Neural cell (in vitro differentiated cells): Measurements from ENCODE around the gene PLN. TPM values are rescaled to one million over a fixed set of nuclear protein-coding genes. Genes with fewer than 3 reads are reported as not detected.

Experiments
- H2AFZ ChIP-seq: fragments of 200-600, 300-800 bp; sonication (generic), shearing (Covaris generic); 2 replicates; pipeline ENCODE4 v1.6.0; 2014; ENCODE audit warnings: low read depth, mild to moderate bottlenecking, antibody characterized with exemption, low read length, moderate library complexity
- H3F3A ChIP-seq: fragments of 200-600 bp; shearing (Covaris generic); 2 replicates; pipeline ENCODE4 v1.6.1; 2016; ENCODE audit warnings: mild to moderate bottlenecking, moderate library complexity, mixed read lengths, antibody characterized with exemption, low read length; ENCODE audit not compliant: insufficient read depth, poor library complexity, severe bottlenecking
- H3K27ac ChIP-seq: fragments of 200-600, 300-800 bp; sonication (generic), shearing (Covaris generic); 2 replicates; pipeline ENCODE4 v1.5.1; 2014; ENCODE audit warnings: mild to moderate bottlenecking, low read length, moderate library complexity
- H3K27me3 ChIP-seq: fragments of 300-800, 200-600 bp; sonication (generic), shearing (Covaris generic); 2 replicates; pipeline ENCODE4 v1.6.0; 2014; ENCODE audit warnings: mild to moderate bottlenecking, low read depth, low read length, moderate library complexity; ENCODE audit not compliant: insufficient read depth
- H3K36me3 ChIP-seq: fragments of 300-800, 200-600 bp; sonication (generic), shearing (Covaris generic); 2 replicates; pipeline ENCODE4 v1.5.1; 2014; ENCODE audit warnings: mild to moderate bottlenecking, antibody characterized with exemption, low read length, moderate library complexity; ENCODE audit not compliant: insufficient read depth
- H3K4me2 ChIP-seq: fragments of 300-800, 200-600 bp; sonication (generic), shearing (Covaris generic); 2 replicates; pipeline ENCODE4 v1.6.0; 2014; ENCODE audit warnings: mild to moderate bottlenecking, low read length
- H3K4me3 ChIP-seq: fragments of 300-800, 200-600 bp; sonication (generic), shearing (Covaris generic); 2 replicates; pipeline ENCODE4 v1.5.1; 2014; ENCODE audit warnings: mild to moderate bottlenecking, low read length, moderate library complexity
- H3K79me2 ChIP-seq: fragments of 200-600 bp; shearing (Covaris generic); replicated peaks from 2 replicates; pipeline ENCODE4 v1.6.0; 2014; ENCODE audit warnings: mild to moderate bottlenecking, low read length, moderate library complexity; ENCODE audit not compliant: insufficient read depth
- H3K9ac ChIP-seq: fragments of 300-800, 200-600 bp; sonication (generic), shearing (Covaris generic); 2 replicates; pipeline ENCODE4 v1.6.1; 2016; ENCODE audit warnings: mild to moderate bottlenecking, low read length, mixed read lengths
- H3K9me2 ChIP-seq: fragments of 200-600 bp; shearing (Covaris generic); 2 replicates; pipeline ENCODE4 v1.6.1; 2016; ENCODE audit warnings: mild to moderate bottlenecking, low read length, mixed read lengths; ENCODE audit not compliant: insufficient read depth
- H3K9me3 ChIP-seq: fragments of 200-600, 300-800 bp; sonication (generic), shearing (Covaris generic); 2 replicates; pipeline ENCODE4 v1.6.1; 2016; ENCODE audit warnings: mild to moderate bottlenecking, mixed run types, low read length, moderate library complexity, mixed read lengths
- H4K20me1 ChIP-seq: fragments of 200-600 bp; shearing (Covaris generic); 2 replicates; pipeline ENCODE4 v1.6.1; 2016; ENCODE audit warnings: mild to moderate bottlenecking, mixed run types; ENCODE audit not compliant: insufficient read depth
- CTCF ChIP-seq: fragments of 450-650 bp; IDR thresholded peaks from 2 replicates; pipeline ENCODE4 v1.5.1; 2014; ENCODE audit warnings: antibody characterized with exemption, mild to moderate bottlenecking, moderate library complexity; ENCODE audit not compliant: poor library complexity, severe bottlenecking
- EP300 ChIP-seq: fragments of 450-650 bp; conservative IDR thresholded peaks from 2 replicates; pipeline ENCODE4 v1.6.1; 2014; ENCODE audit warnings: antibody characterized with exemption, mild to moderate bottlenecking, moderate library complexity; ENCODE audit not compliant: poor library complexity, severe bottlenecking
- EZH2 ChIP-seq: fragments of 200-600, 300-800 bp; shearing (Covaris generic), sonication (generic); IDR thresholded peaks from 2 replicates; pipeline ENCODE4 v1.6.1; 2014; ENCODE audit warnings: antibody characterized with exemption, low read length, borderline replicate concordance, mild to moderate bottlenecking; ENCODE audit not compliant: insufficient read depth, poor library complexity, severe bottlenecking
- MXI1 ChIP-seq: fragments of 450-650 bp; conservative IDR thresholded peaks from 2 replicates; pipeline ENCODE4 v1.6.1; 2014; ENCODE audit warnings: antibody characterized with exemption, mild to moderate bottlenecking; ENCODE audit not compliant: poor library complexity, severe bottlenecking
- POLR2AphosphoS5 ChIP-seq: IDR thresholded peaks from 2 replicates; pipeline ENCODE4 v1.6.1; 2012
- RAD21 ChIP-seq: fragments of 450-650 bp; conservative IDR thresholded peaks from 2 replicates; pipeline ENCODE4 v1.6.1; 2014; ENCODE audit warnings: antibody characterized with exemption, mild to moderate bottlenecking, moderate library complexity
- REST ChIP-seq: IDR thresholded peaks from 2 replicates; pipeline ENCODE4 v1.6.1; 2012; ENCODE audit warnings: borderline replicate concordance
- SMC3 ChIP-seq: fragments of 450-650 bp; conservative IDR thresholded peaks from 2 replicates; pipeline ENCODE4 v1.6.1; 2014; ENCODE audit warnings: antibody characterized with exemption, mild to moderate bottlenecking, moderate library complexity; ENCODE audit not compliant: poor library complexity
- TAF1 ChIP-seq: IDR thresholded peaks from 2 replicates; pipeline ENCODE4 v1.6.1; 2012; ENCODE audit warnings: low read depth
- polyA plus RNA-seq: library from polyadenylated mRNA; depleted of rRNA; stranded (reverse); fragments of >200 nt; gene quantifications from 2 replicates; pipeline ENCODE4 v1.2.3, GENCODE V29; 2014

PLN gene
- polyA plus RNA-seq, 1 donor from 2014 or later = not detected

- Histone ChIP-seq H3K27ac (no peak overlapping the region), H3F3A (no peaks in the 10 kb centered on the region), H4K20me1 (no peaks in the 10 kb centered on the region), H3K9me2 (no peaks in the 10 kb centered on the region), H3K4me2 (no peak overlapping the region), H3K79me2 (peaks cover 25% of the 10 kb centered on the region), H3K9me3 (no peaks in the 10 kb centered on the region), H2AFZ (no peak overlapping the region), H3K27me3 (no peaks in the 10 kb centered on the region), H3K4me3 (no peak overlapping the region), H3K36me3 (no peaks in the 10 kb centered on the region), H3K9ac (no peak overlapping the region)
- TF ChIP-seq EP300 = no peak
- TF ChIP-seq EZH2 = no peak
- no peak for TF ChIP-seq TAF1
- no peak for TF ChIP-seq POLR2AphosphoS5
- TF ChIP-seq CTCF = peak; percentile 77
- peak; percentile 81 for TF ChIP-seq SMC3
- TF ChIP-seq REST = no peak
- peak; percentile 83 for TF ChIP-seq RAD21
- TF ChIP-seq MXI1 = peak; percentile 22
Measured at GRCh38 chr6:118551063-118552053, 3.3 kb downstream of the PLN start.

- H3K9ac ChIP-seq = no peak overlapping the region
- peaks cover 21% of the 10 kb centered on the region for H3K79me2 ChIP-seq
- TF ChIP-seq POLR2AphosphoS5 (no peak), RAD21 (no peak), TAF1 (no peak), CTCF (no peak)
- no peaks in the 10 kb centered on the region for H3F3A ChIP-seq
- H3K27me3 ChIP-seq = no peaks in the 10 kb centered on the region
- H3K9me3 ChIP-seq = no peaks in the 10 kb centered on the region
- no peak overlapping the region for H3K4me3 ChIP-seq
- no peak overlapping the region for H3K27ac ChIP-seq
- no peak overlapping the region for H3K4me2 ChIP-seq
- no peak overlapping the region for H2AFZ ChIP-seq
- H3K36me3 ChIP-seq = no peaks in the 10 kb centered on the region
- H3K9me2 ChIP-seq = no peaks in the 10 kb centered on the region
- H4K20me1 ChIP-seq = no peaks in the 10 kb centered on the region
Measured at GRCh38 chr6:118553132-118553531, 5.0 kb downstream of the PLN start.
